Thoracic aorta endothelial cell (primary cell): ENCODE results near the gene SMPDL3B. TPM values are rescaled to one million over a fixed set of nuclear protein-coding genes. Genes with fewer than 3 reads are reported as not detected.

Source experiments
- total RNA-seq: library from RNA; depleted of rRNA; stranded (reverse); fragments of >200 nt; gene quantifications from 2 replicates; pipeline ENCODE4 v1.2.3, GENCODE V29; 2012

The SMPDL3B gene, protein sequence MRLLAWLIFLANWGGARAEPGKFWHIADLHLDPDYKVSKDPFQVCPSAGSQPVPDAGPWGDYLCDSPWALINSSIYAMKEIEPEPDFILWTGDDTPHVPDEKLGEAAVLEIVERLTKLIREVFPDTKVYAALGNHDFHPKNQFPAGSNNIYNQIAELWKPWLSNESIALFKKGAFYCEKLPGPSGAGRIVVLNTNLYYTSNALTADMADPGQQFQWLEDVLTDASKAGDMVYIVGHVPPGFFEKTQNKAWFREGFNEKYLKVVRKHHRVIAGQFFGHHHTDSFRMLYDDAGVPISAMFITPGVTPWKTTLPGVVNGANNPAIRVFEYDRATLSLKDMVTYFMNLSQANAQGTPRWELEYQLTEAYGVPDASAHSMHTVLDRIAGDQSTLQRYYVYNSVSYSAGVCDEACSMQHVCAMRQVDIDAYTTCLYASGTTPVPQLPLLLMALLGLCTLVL
- 0.27 and 0.29 TPM in 2 replicates for total RNA-seq

GRCh38 chr1:27934818-27935549 is at the start of gene SMPDL3B:
Gene SMPDL3B (plus strand): TSS chr1:27935000. CDS start chr1:27935184, 184 bp downstream.

DNA sequence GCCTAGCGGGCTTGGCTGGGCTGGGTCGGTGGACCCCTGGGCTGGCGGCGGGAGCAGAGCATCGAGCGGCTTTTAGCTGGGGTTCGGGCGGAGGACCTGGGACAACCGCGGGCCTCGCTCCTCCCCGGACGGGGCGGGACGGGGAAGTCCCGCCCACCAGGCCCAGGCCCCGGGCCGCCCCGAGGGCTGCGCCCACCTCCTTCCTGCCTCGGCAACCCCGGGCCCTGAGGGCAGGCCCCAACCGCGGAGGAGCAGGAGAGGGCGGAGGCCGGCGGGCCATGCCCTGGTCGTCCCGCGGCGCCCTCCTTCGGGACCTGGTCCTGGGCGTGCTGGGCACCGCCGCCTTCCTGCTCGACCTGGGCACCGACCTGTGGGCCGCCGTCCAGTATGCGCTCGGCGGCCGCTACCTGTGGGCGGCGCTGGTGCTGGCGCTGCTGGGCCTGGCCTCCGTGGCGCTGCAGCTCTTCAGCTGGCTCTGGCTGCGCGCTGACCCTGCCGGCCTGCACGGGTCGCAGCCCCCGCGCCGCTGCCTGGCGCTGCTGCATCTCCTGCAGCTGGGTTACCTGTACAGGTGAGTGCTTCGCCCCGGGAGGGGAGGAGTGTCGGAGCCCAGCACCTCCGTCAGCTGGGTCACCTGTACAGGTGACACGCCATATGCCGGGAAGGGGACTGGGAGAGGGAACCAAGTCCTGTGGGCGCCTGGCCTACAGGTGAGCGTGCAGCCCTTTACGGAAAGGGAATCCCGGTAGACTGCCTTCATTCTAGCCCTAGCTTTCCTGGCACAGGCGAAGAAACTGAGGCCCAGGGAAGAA is 25.2 kb downstream of the SMPDL3B start, which contains the start of gene XKR8:
TSS of gene XKR8 (plus strand) at position 182 of the 812 bp plus-strand sequence. CDS start at position 279, 97 bp downstream.

Other genes with a start within 250 kb of the SMPDL3B start
- 8.0 and 9.6 TPM in 2 replicates for gene FAM76A, start 209.0 kb upstream of the SMPDL3B start, total RNA-seq
- 138 and 152 TPM in 2 replicates for gene STX12, start 161.8 kb upstream of the SMPDL3B start, total RNA-seq
- gene PPP1R8, start 104.2 kb upstream of the SMPDL3B start, total RNA-seq, result 44.4 and 51.3 TPM in 2 replicates
- 2.7 and 5.3 TPM in 2 replicates for gene THEMIS2, start 62.5 kb upstream of the SMPDL3B start, total RNA-seq
- gene RPA2, start 20.4 kb upstream of the SMPDL3B start, total RNA-seq, result 35.8 and 36.8 TPM in 2 replicates
- gene XKR8, start 25.0 kb downstream of the SMPDL3B start, total RNA-seq, result 6.6 and 7.7 TPM in 2 replicates
- gene EYA3, start 153.6 kb downstream of the SMPDL3B start, total RNA-seq, result 29.1 and 42.4 TPM in 2 replicates
- under 0.01 and 0.14 TPM in 2 replicates for gene PTAFR, start 241.7 kb downstream of the SMPDL3B start, total RNA-seq